H1 (cell line): Measurements from ENCODE around the gene SLIT3. TPM values are rescaled to one million over a fixed set of nuclear protein-coding genes. Genes with fewer than 3 reads are reported as not detected.

ENCODE experiments used
- CTCF ChIA-PET: fragments of 300-600 bp; sonication (Branson Sonifier 250); formaldehyde crosslinking; loops from one replicate; lab custom pipeline; 2021; ENCODE audit not compliant: partially characterized antibody; lab: Charles Lee
- POLR2A ChIA-PET: fragments of 300-600 bp; sonication (Branson Sonifier 250); formaldehyde crosslinking; loops from one replicate; lab custom pipeline; 2021; ENCODE audit warnings: inconsistent platforms; ENCODE audit not compliant: partially characterized antibody; lab: Charles Lee
- DNase-seq, 2 experiments: peaks; one replicate each; pipeline versions ENCODE4 v3.0.0 to v3.0.0-alpha.2; 2010 to 2022; ENCODE audit warnings: low spot score in 2 of 2, low read depth in 1 of 2, mixed read lengths in 1 of 2
- FAIRE-seq: peaks from 2 replicates; lab custom pipeline; 2011; peaks lifted over from hg19 to GRCh38; lab: Jason Lieb, UNC
- H2AFZ ChIP-seq: 2 replicates; pipeline ENCODE4 v1.8.1; 2012; ENCODE audit warnings: low read length, inconsistent platforms
- H2AK5ac ChIP-seq: 2 replicates; pipeline ENCODE4 v1.6.1; 2013; ENCODE audit warnings: low read depth, low read length
- H2BK120ac ChIP-seq: replicated peaks from 2 replicates; pipeline ENCODE3; 2013; ENCODE audit warnings: low read depth, low read length, inconsistent platforms
- H2BK12ac ChIP-seq: 2 replicates; pipeline ENCODE4 v1.6.1; 2013; ENCODE audit warnings: low read depth, low read length
- H2BK15ac ChIP-seq: 2 replicates; pipeline ENCODE4 v1.6.1; 2013; ENCODE audit warnings: low read length
- H2BK20ac ChIP-seq: 2 replicates; pipeline ENCODE4 v1.6.1; 2013; ENCODE audit warnings: low read length
- H2BK5ac ChIP-seq: 2 replicates; pipeline ENCODE4 v1.6.1; 2013; ENCODE audit warnings: low read depth, low read length
- H3K14ac ChIP-seq: 2 replicates; pipeline ENCODE4 v1.6.1; 2013; ENCODE audit warnings: inconsistent platforms; ENCODE audit not compliant: insufficient read length
- H3K18ac ChIP-seq: 2 replicates; pipeline ENCODE4 v1.6.1; 2013; ENCODE audit warnings: low read length; ENCODE audit errors: extremely low read depth
- H3K23ac ChIP-seq: 2 replicates; pipeline ENCODE4 v1.6.1; 2013; ENCODE audit warnings: inconsistent platforms; ENCODE audit not compliant: insufficient read length
- H3K23me2 ChIP-seq: 2 replicates; pipeline ENCODE4 v1.6.1; 2013; ENCODE audit warnings: low read depth, low read length
- H3K27ac ChIP-seq: 2 replicates; pipeline ENCODE4 v1.6.1; 2011; ENCODE audit warnings: low read depth, low read length, inconsistent platforms
- H3K27me3 ChIP-seq, 4 experiments: replicated peaks in 1 of 4; 1 replicate in 1 of 4; 2 replicates in 3 of 4; pipeline versions ENCODE4 v1.6.1 to v1.8.1; 2011 to 2013; ENCODE audit warnings: low read length in 3 of 4, mild to moderate bottlenecking in 3 of 4, inconsistent platforms in 2 of 4, mixed read lengths in 2 of 4, moderate library complexity in 1 of 4; ENCODE audit not compliant: control insufficient read depth in 3 of 4, insufficient read depth in 3 of 4; ENCODE audit errors: extremely low read depth in 1 of 4
- H3K36me3 ChIP-seq, 4 experiments: 2 replicates each; pipeline versions ENCODE4 v1.6.1 to v1.8.1; 2011 to 2013; ENCODE audit warnings: mild to moderate bottlenecking in 4 of 4, low read length in 3 of 4, moderate library complexity in 2 of 4, control low read depth in 1 of 4, inconsistent platforms in 1 of 4; ENCODE audit not compliant: insufficient read depth in 4 of 4, control insufficient read depth in 2 of 4
- H3K4ac ChIP-seq: replicated peaks from 2 replicates; pipeline ENCODE3; 2013; ENCODE audit warnings: low read length, low read depth, mixed read lengths, inconsistent platforms; ENCODE audit not compliant: insufficient read length
- H3K4me1 ChIP-seq, 4 experiments: replicated peaks in 1 of 4; 1 replicate in 1 of 4; 2 replicates in 3 of 4; pipeline versions ENCODE4 v1.6.1 to v1.8.1; 2011 to 2013; ENCODE audit warnings: low read length in 3 of 4, inconsistent platforms in 2 of 4, mixed read lengths in 1 of 4; ENCODE audit not compliant: insufficient read depth in 4 of 4, control insufficient read depth in 3 of 4
- H3K4me2 ChIP-seq, 2 experiments: 2 replicates each; pipeline versions ENCODE4 v1.6.1 to v1.8.1; 2011 to 2013; ENCODE audit warnings: low read depth in 2 of 2, low read length in 2 of 2, control low read depth in 1 of 2, inconsistent platforms in 1 of 2, mild to moderate bottlenecking in 1 of 2; ENCODE audit not compliant: insufficient read depth in 1 of 2
- H3K4me3 ChIP-seq, 4 experiments: fragments of 200-600, 300-600 bp in 1 of 4; sonication (generic), shearing (Covaris generic), sonication (Bioruptor Twin) in 1 of 4; 2 replicates each; pipeline versions ENCODE4 v1.5.1 to v1.8.1; 2011 to 2016; ENCODE audit warnings: low read length in 4 of 4, low read depth in 3 of 4, control low read depth in 2 of 4, inconsistent platforms in 2 of 4, mild to moderate bottlenecking in 2 of 4, mixed read lengths in 1 of 4, moderate library complexity in 1 of 4; ENCODE audit not compliant: insufficient read depth in 2 of 4; ENCODE audit errors: extremely low read depth in 1 of 4
- H3K56ac ChIP-seq: replicated peaks from 2 replicates; pipeline ENCODE3; 2013; ENCODE audit warnings: low read depth, mild to moderate bottlenecking, mixed read lengths, low read length, inconsistent platforms; ENCODE audit not compliant: insufficient read length
- H3K79me1 ChIP-seq: 2 replicates; pipeline ENCODE4 v1.6.1; 2013; ENCODE audit warnings: low read depth, low read length, control low read depth
- H3K79me2 ChIP-seq, 2 experiments: 2 replicates each; pipeline versions ENCODE4 v1.6.1 to v1.8.1; 2012 to 2013; ENCODE audit warnings: low read length in 2 of 2, mild to moderate bottlenecking in 2 of 2, inconsistent platforms in 1 of 2; ENCODE audit not compliant: insufficient read depth in 2 of 2, control insufficient read depth in 1 of 2
- H3K9ac ChIP-seq, 4 experiments: replicated peaks in 1 of 4; 1 replicate in 1 of 4; 2 replicates in 3 of 4; pipeline versions ENCODE4 v1.6.1 to v1.8.1; 2011 to 2013; ENCODE audit warnings: low read depth in 3 of 4, low read length in 3 of 4, control low read depth in 2 of 4, mild to moderate bottlenecking in 2 of 4, moderate library complexity in 2 of 4, inconsistent platforms in 1 of 4; ENCODE audit errors: extremely low read depth in 1 of 4
- H3K9me3 ChIP-seq, 2 experiments: 2 replicates each; pipeline versions ENCODE4 v1.6.1 to v1.8.1; 2012 to 2013; ENCODE audit warnings: mild to moderate bottlenecking in 2 of 2, moderate library complexity in 2 of 2, control low read depth in 1 of 2, inconsistent platforms in 1 of 2, low read depth in 1 of 2, low read length in 1 of 2, mixed read lengths in 1 of 2; ENCODE audit not compliant: insufficient read depth in 2 of 2
- H4K20me1 ChIP-seq, 2 experiments: replicated peaks in 1 of 2; 2 replicates each; pipeline versions ENCODE3 to v1.8.1; 2011 to 2013; ENCODE audit warnings: inconsistent platforms in 2 of 2, low read length in 2 of 2, mild to moderate bottlenecking in 1 of 2; ENCODE audit not compliant: insufficient read depth in 2 of 2, control insufficient read depth in 1 of 2
- H4K5ac ChIP-seq: 2 replicates; pipeline ENCODE4 v1.6.1; 2013; ENCODE audit warnings: low read length, low read depth, mixed read lengths, inconsistent platforms; ENCODE audit not compliant: insufficient read length
- H4K8ac ChIP-seq: 2 replicates; pipeline ENCODE4 v1.8.0; 2013; ENCODE audit warnings: mild to moderate bottlenecking, moderate library complexity, low read length, inconsistent platforms; ENCODE audit not compliant: insufficient read depth; ENCODE audit errors: extremely low read depth
- H4K91ac ChIP-seq: replicated peaks from 2 replicates; pipeline ENCODE3; 2013; ENCODE audit warnings: low read length, mixed read lengths, inconsistent platforms; ENCODE audit not compliant: insufficient read length
- EGR1 ChIP-seq: IDR thresholded peaks from 2 replicates; pipeline ENCODE4 v1.6.1; 2011; ENCODE audit warnings: low read depth, low read length, borderline replicate concordance
- HDAC2 ChIP-seq, 2 experiments: fragments of 300-600 bp in 1 of 2; sonication (generic) in 1 of 2; IDR thresholded peaks; 2 replicates each; pipeline ENCODE4 v1.6.1; 2011 to 2012; ENCODE audit warnings: low read depth in 2 of 2, low read length in 2 of 2, mild to moderate bottlenecking in 2 of 2, moderate library complexity in 2 of 2, borderline replicate concordance in 1 of 2, inconsistent platforms in 1 of 2
- HDAC6 ChIP-seq: IDR thresholded peaks from one replicate; pipeline ENCODE4 v1.7.1; 2012; ENCODE audit warnings: low read depth, mild to moderate bottlenecking, inconsistent platforms, low read length, moderate library complexity
- JUN ChIP-seq: IDR thresholded peaks from 2 replicates; pipeline ENCODE4 v1.6.1; 2011; ENCODE audit warnings: low read depth, mild to moderate bottlenecking, improper control_type of control experiment, low read length
- RXRA ChIP-seq: IDR thresholded peaks from 2 replicates; pipeline ENCODE4 v1.6.1; 2011; ENCODE audit warnings: low read depth, mild to moderate bottlenecking, low read length, moderate library complexity; ENCODE audit not compliant: insufficient read depth
- SIX5 ChIP-seq: IDR thresholded peaks from 2 replicates; pipeline ENCODE4 v1.6.1; 2011; ENCODE audit warnings: mild to moderate bottlenecking, low read depth, low read length
- SP2 ChIP-seq: IDR thresholded peaks from 2 replicates; pipeline ENCODE4 v1.6.1; 2012; ENCODE audit warnings: mild to moderate bottlenecking, low read length, inconsistent platforms
- SRF ChIP-seq: IDR thresholded peaks from 2 replicates; pipeline ENCODE4 v1.6.1; 2011; ENCODE audit warnings: mild to moderate bottlenecking, low read depth, low read length, moderate library complexity
- TAF7 ChIP-seq: optimal IDR thresholded peaks from 2 replicates; pipeline ENCODE3; 2011; ENCODE audit warnings: low read depth, mild to moderate bottlenecking, inconsistent platforms, low read length, moderate library complexity, borderline replicate concordance
- whole genome bisulfite sequencing, 2 experiments: shearing (Covaris generic) in 1 of 2; methylation state at CpG; one replicate each; pipeline versions ENCODE4 v1.1.6 to v1.1.7; 2013 to 2015; ENCODE audit warnings: low lambda C conversion rate in 2 of 2, mixed read lengths in 2 of 2, inconsistent platforms in 1 of 2, low coverage in 1 of 2, missing lambda C conversion rate in 1 of 2; ENCODE audit not compliant: insufficient replicate concordance in 2 of 2, insufficient coverage in 1 of 2, insufficient read length in 1 of 2; ENCODE audit errors: extremely low coverage in 1 of 2, missing lambda C conversion rate in 1 of 2; 5-methylcytosine and 5-hydroxymethylcytosine counted together
- polyA plus RNA-seq, 7 experiments: library from polyadenylated mRNA; depleted of rRNA in 3 of 7; stranded (reverse) in 5 of 7; unstranded in 2 of 7; fragments of >200 nt in 5 of 7; fragments of 200-250 nt in 2 of 7; gene quantifications; 1 replicate in 5 of 7; 2 replicates in 1 of 7; 4 replicates in 1 of 7; pipeline versions ENCODE4 v1.2.1 to v1.2.3, GENCODE V29; 2011 to 2013; ENCODE audit warnings: missing spikeins in 2 of 7, mixed read lengths in 2 of 7
- total RNA-seq: library from RNA; stranded (reverse); fragmentation: NEBNext Ultra II Directional; extraction: Animal tissue kit (Norgen Biotek cat#: 25700); gene quantifications from 2 replicates; pipeline ENCODE4 v1.2.1, GENCODE V29; 2021
- TF ChIP-seq, protein P1 (sequence below): IDR thresholded peaks from 2 replicates; pipeline ENCODE4 v1.6.1; 2012; ENCODE audit warnings: inconsistent platforms
- TF ChIP-seq, protein P2 (sequence below): IDR thresholded peaks from 2 replicates; pipeline ENCODE4 v1.6.1; 2012; ENCODE audit warnings: inconsistent platforms

The SLIT3 gene
- total and polyA plus RNA-seq, 2 of the 8 experiments (the other 6 are each of a cell fraction or from before 2014, with no cell fraction given), result 1.1 to 1.2 TPM

DNA sequence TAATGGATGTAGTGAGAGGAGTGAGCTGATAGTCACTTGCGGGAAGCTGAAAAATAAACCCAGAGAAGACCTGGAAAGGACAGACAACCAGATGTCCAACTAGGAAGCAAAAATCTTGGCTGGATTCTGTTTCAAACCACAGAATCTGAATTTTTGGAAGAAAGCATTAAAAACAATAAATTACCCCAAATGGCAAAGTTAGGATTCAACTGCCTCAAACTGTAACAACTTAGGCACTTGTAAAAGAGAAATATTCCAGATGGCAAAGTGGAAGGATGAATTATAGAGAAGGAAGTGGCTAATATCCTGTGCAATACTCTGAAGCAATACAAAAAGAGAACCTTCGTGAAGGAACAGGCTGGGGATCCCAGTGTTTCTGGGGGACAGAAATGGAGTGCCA, 46.8 kb upstream of the SLIT3 start:
- H3K14ac ChIP-seq, result no peak overlapping the region
- no peak overlapping the region for H3K4me3 ChIP-seq
- POLR2A ChIA-PET, result no interaction called here
- no peak for TF ChIP-seq SIX5
- TF ChIP-seq HDAC2 (IDR thresholded peaks at IDR 0.05; ENCODE audit: borderline replicate concordance in 1 of 2, low read depth in 2 of 2, low read length in 2 of 2), result no peak
- TF ChIP-seq, protein P1, sequence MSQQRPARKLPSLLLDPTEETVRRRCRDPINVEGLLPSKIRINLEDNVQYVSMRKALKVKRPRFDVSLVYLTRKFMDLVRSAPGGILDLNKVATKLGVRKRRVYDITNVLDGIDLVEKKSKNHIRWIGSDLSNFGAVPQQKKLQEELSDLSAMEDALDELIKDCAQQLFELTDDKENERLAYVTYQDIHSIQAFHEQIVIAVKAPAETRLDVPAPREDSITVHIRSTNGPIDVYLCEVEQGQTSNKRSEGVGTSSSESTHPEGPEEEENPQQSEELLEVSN, result no peak
- TF ChIP-seq EGR1, result no peak
- no peak for TF ChIP-seq SP2
- no peak for TF ChIP-seq JUN
- no peak for TF ChIP-seq TAF7
- TF ChIP-seq, protein P2, sequence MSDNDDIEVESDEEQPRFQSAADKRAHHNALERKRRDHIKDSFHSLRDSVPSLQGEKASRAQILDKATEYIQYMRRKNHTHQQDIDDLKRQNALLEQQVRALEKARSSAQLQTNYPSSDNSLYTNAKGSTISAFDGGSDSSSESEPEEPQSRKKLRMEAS, result no peak
- no peak for TF ChIP-seq RXRA
- TF ChIP-seq HDAC6, result no peak
- no peak for TF ChIP-seq SRF
- TF ChIP-seq, all 59 proteins: peak for 0
- no peak overlapping the region for H2AK5ac ChIP-seq
- H3K9me3 ChIP-seq, result no peaks in the 10 kb centered on the region
- no peak overlapping the region for H4K8ac ChIP-seq
- H3K23me2 ChIP-seq, result no peaks in the 10 kb centered on the region
- H2BK15ac ChIP-seq, result no peak overlapping the region
- H2BK20ac ChIP-seq, result no peak overlapping the region
- no peak overlapping the region for H3K4me2 ChIP-seq
- FAIRE-seq (no peak), DNase-seq (no peak)
- H3K27me3 ChIP-seq, result no peaks in the 10 kb centered on the region
- no peak overlapping the region for H3K18ac ChIP-seq
- no peaks in the 10 kb centered on the region for H3K79me1 ChIP-seq
- no peaks in the 10 kb centered on the region for H3K36me3 ChIP-seq
- no peak overlapping the region for H3K4ac ChIP-seq
- no peak overlapping the region for H4K91ac ChIP-seq
- H3K56ac ChIP-seq, result no peak overlapping the region
- no peaks in the 10 kb centered on the region for H3K79me2 ChIP-seq
- no peak overlapping the region for H3K9ac ChIP-seq
- H2AFZ ChIP-seq, result no peak overlapping the region
- no peaks in the 10 kb centered on the region for H3K4me1 ChIP-seq
- H2BK12ac ChIP-seq, result no peak overlapping the region
- no peak overlapping the region for H4K5ac ChIP-seq
- no peak overlapping the region for H3K23ac ChIP-seq
- WGBS, 2 experiments, result 88% methylated on average over 2 of the region's 2 CpGs; no CpG with 5 or more reads in 1 of the 2 experiments
- H2BK5ac ChIP-seq, result no peak overlapping the region
- H4K20me1 ChIP-seq, result no peaks in the 10 kb centered on the region
- CTCF ChIA-PET, result no interaction called here
- H3K27ac ChIP-seq, result no peak overlapping the region
- H2BK120ac ChIP-seq, result no peak overlapping the region
